ENCODE data around the gene DAB1. TPM values are rescaled to one million over a fixed set of nuclear protein-coding genes. Genes with fewer than 3 reads are reported as not detected.

DAB1 gene
- total RNA-seq, 1 donor from 2014 or later: 0.27 TPM

DNA sequence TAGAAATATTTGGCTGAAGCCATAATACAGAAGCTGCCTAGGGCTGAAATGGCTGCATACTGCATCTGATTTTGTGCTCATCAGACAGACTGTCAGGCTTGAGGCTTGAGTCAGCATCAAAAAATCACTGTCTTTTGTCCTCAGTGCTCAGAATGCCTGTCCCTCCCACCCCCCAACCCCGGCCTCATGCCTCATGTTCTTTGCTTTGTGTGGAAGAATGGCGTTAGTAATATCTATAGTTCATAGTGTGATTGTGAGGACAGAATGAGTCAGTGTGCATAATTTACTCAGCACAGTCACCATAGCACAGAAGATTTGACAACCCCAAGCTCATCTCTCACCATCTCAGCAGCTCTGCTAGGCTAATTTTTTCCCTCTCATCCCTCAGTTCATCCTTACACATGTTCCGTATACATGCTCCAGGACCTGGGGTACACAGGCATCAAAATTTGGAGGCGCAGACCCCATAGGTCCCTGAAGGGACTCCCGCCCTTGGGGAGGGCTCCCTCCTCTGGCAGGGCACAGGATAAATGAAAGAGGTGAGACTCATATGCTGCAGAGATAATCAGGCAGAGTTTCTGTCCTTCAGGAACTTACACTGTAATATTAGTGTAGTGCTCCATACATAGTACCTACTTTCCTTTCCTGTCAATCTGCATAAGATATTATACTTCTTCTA is 299.0 kb downstream of the DAB1 start:
- no peaks in the 10 kb centered on the region for H3K9me3 Mint-ChIP-seq (ENCODE audit: unreplicated experiment)
- H3K27me3 Mint-ChIP-seq (ENCODE audit: unreplicated experiment): peaks cover 5% of the 10 kb centered on the region
- no peaks in the 10 kb centered on the region for H3K36me3 Mint-ChIP-seq (ENCODE audit: unreplicated experiment)
- no peak overlapping the region for H3K27ac Mint-ChIP-seq (ENCODE audit: unreplicated experiment)
- no peak for DNase-seq (ENCODE audit: extremely low spot score, unreplicated experiment)
- TF ChIP-seq, protein P1, sequence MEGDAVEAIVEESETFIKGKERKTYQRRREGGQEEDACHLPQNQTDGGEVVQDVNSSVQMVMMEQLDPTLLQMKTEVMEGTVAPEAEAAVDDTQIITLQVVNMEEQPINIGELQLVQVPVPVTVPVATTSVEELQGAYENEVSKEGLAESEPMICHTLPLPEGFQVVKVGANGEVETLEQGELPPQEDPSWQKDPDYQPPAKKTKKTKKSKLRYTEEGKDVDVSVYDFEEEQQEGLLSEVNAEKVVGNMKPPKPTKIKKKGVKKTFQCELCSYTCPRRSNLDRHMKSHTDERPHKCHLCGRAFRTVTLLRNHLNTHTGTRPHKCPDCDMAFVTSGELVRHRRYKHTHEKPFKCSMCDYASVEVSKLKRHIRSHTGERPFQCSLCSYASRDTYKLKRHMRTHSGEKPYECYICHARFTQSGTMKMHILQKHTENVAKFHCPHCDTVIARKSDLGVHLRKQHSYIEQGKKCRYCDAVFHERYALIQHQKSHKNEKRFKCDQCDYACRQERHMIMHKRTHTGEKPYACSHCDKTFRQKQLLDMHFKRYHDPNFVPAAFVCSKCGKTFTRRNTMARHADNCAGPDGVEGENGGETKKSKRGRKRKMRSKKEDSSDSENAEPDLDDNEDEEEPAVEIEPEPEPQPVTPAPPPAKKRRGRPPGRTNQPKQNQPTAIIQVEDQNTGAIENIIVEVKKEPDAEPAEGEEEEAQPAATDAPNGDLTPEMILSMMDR (IDR thresholded peaks at IDR 0.05): no peak
- no peak overlapping the region for H3K4me3 Mint-ChIP-seq (ENCODE audit: unreplicated experiment)
- H3K4me1 Mint-ChIP-seq (ENCODE audit: unreplicated experiment): no peaks in the 10 kb centered on the region

DNA sequence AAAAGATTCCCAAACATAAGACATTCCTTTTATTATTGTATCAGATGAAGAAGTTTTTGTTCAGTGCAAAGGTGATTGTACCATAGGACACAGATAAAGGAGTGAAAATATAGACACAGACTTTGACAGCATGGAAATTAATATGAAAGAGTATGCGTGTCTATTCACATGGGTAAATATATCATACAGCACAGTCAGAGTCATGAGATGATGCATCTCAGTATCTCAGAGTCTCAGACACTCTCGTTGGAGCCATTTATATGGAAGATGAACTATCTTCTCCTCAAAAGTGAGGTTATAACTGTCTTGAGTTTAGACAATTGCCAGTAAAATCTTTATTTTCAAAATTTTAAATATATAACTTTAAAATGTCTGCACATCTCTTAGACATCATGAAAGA is 299.7 kb downstream of the DAB1 start:
- H3K36me3 Mint-ChIP-seq (ENCODE audit: unreplicated experiment): no peaks in the 10 kb centered on the region
- DNase-seq (ENCODE audit: extremely low spot score, unreplicated experiment): no peak
- H3K27ac Mint-ChIP-seq (ENCODE audit: unreplicated experiment): no peak overlapping the region
- H3K9me3 Mint-ChIP-seq (ENCODE audit: unreplicated experiment): no peaks in the 10 kb centered on the region
- TF ChIP-seq, protein P1 (IDR thresholded peaks at IDR 0.05): no peak
- H3K4me1 Mint-ChIP-seq (ENCODE audit: unreplicated experiment): no peaks in the 10 kb centered on the region
- peaks cover 5% of the 10 kb centered on the region for H3K27me3 Mint-ChIP-seq (ENCODE audit: unreplicated experiment)
- H3K4me3 Mint-ChIP-seq (ENCODE audit: unreplicated experiment): no peak overlapping the region

DNA sequence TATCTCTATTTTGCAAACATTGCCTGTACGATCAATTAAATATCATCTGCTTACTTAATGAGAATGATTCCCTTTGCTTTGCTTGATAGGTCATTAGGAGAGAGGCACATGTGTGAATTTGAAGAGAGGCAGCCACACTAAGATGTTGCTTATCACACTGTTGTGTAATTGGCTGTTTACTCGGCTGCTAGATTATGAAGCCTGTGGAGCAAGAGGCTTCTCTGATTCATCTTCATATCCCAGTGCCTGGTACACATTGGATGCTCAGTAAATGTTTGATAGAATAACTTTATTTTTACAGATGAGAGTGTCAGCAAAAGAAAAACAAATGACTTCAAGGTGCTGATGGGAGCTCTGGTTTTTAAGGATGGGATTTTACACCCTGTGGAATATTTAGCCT is 301.8 kb downstream of the DAB1 start:
- H3K9me3 Mint-ChIP-seq (ENCODE audit: unreplicated experiment): no peaks in the 10 kb centered on the region
- H3K27ac Mint-ChIP-seq (ENCODE audit: unreplicated experiment): no peak overlapping the region
- no peaks in the 10 kb centered on the region for H3K36me3 Mint-ChIP-seq (ENCODE audit: unreplicated experiment)
- TF ChIP-seq, protein P1 (IDR thresholded peaks at IDR 0.05): no peak
- no peaks in the 10 kb centered on the region for H3K4me1 Mint-ChIP-seq (ENCODE audit: unreplicated experiment)
- H3K27me3 Mint-ChIP-seq (ENCODE audit: unreplicated experiment): peaks cover 8% of the 10 kb centered on the region
- no peak for DNase-seq (ENCODE audit: extremely low spot score, unreplicated experiment)
- no peak overlapping the region for H3K4me3 Mint-ChIP-seq (ENCODE audit: unreplicated experiment)

DNA sequence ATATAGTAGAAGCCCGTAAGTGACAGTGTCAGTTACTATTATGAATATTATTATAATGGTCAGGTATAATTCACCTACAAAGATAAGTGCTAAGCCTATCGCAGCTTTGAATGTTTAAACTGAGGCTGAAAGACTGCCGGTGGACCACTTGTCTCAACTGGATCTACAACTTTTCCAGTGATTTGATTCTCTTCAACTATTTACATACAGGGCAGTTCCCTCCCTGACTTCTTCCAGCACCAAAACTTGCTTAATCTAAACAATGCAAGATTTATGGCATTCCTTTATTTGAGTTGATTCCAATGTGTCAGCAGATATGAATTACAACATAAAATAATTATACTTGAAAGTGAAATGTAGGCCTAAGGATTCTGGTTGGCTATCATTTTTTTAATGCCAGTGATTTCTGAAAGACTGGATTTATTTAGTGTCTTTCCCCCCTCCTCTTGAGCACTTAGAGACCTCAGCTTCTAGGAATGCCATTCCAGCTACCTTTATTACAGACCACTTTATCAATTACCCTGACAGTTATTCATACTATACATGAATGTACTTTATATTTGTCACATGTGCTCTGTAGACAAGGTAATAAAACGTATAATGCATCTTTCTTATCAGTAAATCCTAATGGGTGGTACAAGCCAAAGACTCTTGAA is 304.8 kb downstream of the DAB1 start:
- no peak overlapping the region for H3K27ac Mint-ChIP-seq (ENCODE audit: unreplicated experiment)
- TF ChIP-seq, protein P1 (IDR thresholded peaks at IDR 0.05): no peak
- H3K9me3 Mint-ChIP-seq (ENCODE audit: unreplicated experiment): no peaks in the 10 kb centered on the region
- no peak overlapping the region for H3K4me3 Mint-ChIP-seq (ENCODE audit: unreplicated experiment)
- no peaks in the 10 kb centered on the region for H3K4me1 Mint-ChIP-seq (ENCODE audit: unreplicated experiment)
- H3K36me3 Mint-ChIP-seq (ENCODE audit: unreplicated experiment): no peaks in the 10 kb centered on the region
- DNase-seq (ENCODE audit: extremely low spot score, unreplicated experiment): no peak
- H3K27me3 Mint-ChIP-seq (ENCODE audit: unreplicated experiment): peaks cover 8% of the 10 kb centered on the region

DNA sequence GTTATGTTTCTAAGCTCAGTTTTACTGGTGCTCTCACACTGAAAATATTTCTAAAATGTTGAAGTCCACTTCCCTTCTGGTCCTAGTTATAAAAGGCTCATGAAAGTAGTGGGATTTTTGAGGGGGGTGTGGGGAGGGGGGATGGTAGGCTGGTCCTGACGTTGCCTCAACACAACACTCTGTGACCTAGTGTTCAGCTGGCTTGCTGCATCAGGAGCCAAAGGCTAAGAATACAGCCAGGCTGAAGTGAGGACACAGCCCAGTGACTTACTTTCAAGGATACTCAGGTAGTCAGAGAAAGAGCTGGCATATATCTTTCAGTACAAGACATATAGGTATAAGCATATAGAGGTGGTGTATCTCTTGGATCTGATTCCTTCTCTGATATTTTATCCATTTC is 306.1 kb downstream of the DAB1 start:
- DNase-seq (ENCODE audit: extremely low spot score, unreplicated experiment): no peak
- Mint-ChIP-seq H3K27ac (ENCODE audit: unreplicated experiment) (no peak overlapping the region), H3K9me3 (ENCODE audit: unreplicated experiment) (no peaks in the 10 kb centered on the region), H3K36me3 (ENCODE audit: unreplicated experiment) (no peaks in the 10 kb centered on the region), H3K27me3 (ENCODE audit: unreplicated experiment) (peaks cover 8% of the 10 kb centered on the region), H3K4me3 (ENCODE audit: unreplicated experiment) (no peak overlapping the region), H3K4me1 (ENCODE audit: unreplicated experiment) (no peaks in the 10 kb centered on the region)
- TF ChIP-seq, protein P1 (IDR thresholded peaks at IDR 0.05): no peak

All from osteocyte (in vitro differentiated cells).